Natural killer cell treated with Interleukin-12 subunit alpha and Interleukin-12 subunit beta and Interleukin-15 and Interleukin-18, amount 100 ng/mL, for 72 hours (primary cell): ENCODE measurements around the gene EPHA8. TPM values are rescaled to one million over a fixed set of nuclear protein-coding genes. Genes with fewer than 3 reads are reported as not detected.

Experiments
- ATAC-seq, 2 donors: fragments of 150-1000 bp; cut with Tn5 transposase in 1 of 2; sonication (Bioruptor Pico), chemical (Tn5 transposase) in 1 of 2; 2 replicates each; pipeline ENCODE4 v1.10.0; 2021
- DNase-seq: peaks from one replicate; pipeline ENCODE4 v3.0.0; 2022; ENCODE audit warnings: low spot score
- H3K27ac Mint-ChIP-seq, 2 donors: 1 replicate in 1 of 2; 2 replicates in 1 of 2; pipeline ENCODE4 v1.8.0; 2022; ENCODE audit warnings: mixed read lengths in 2 of 2, mild to moderate bottlenecking in 1 of 2, moderate library complexity in 1 of 2
- H3K27me3 Mint-ChIP-seq, 2 donors: 1 replicate in 1 of 2; 2 replicates in 1 of 2; pipeline ENCODE4 v1.8.0; 2022; ENCODE audit warnings: mixed read lengths in 2 of 2
- H3K36me3 Mint-ChIP-seq: one replicate; pipeline ENCODE4 v1.8.0; 2022; ENCODE audit warnings: mixed read lengths
- H3K4me1 Mint-ChIP-seq, 2 donors: 1 replicate in 1 of 2; 2 replicates in 1 of 2; pipeline ENCODE4 v1.8.0; 2022; ENCODE audit warnings: low read depth in 2 of 2, mixed read lengths in 2 of 2, mild to moderate bottlenecking in 1 of 2
- H3K4me3 Mint-ChIP-seq: one replicate; pipeline ENCODE4 v1.8.0; 2022; ENCODE audit warnings: mixed read lengths
- H3K9me3 Mint-ChIP-seq: 2 replicates; pipeline ENCODE4 v1.8.0; 2022; ENCODE audit warnings: mixed read lengths
- total RNA-seq, 2 donors: library from RNA; stranded (reverse); gene quantifications; one replicate each; pipeline ENCODE4 v1.2.3, GENCODE V29; 2022

Gene EPHA8
- not detected for total RNA-seq

GRCh38 chr1:22562584-22563583, at the start of gene EPHA8:
EPHA8 (plus strand) TSS chr1:22563489; CDS start chr1:22563636, 147 bp downstream.
- peaks cover 32 to 33% of the 10 kb centered on the region in 2 donors for H3K27me3 Mint-ChIP-seq
- no peak within 1 kb of the TSS for H3K27ac Mint-ChIP-seq
- H3K9me3 Mint-ChIP-seq: no peaks in the 10 kb centered on the region
- H3K36me3 Mint-ChIP-seq: no peaks in the 10 kb centered on the region
- DNase-seq (no peak), ATAC-seq (no peak)
- H3K4me3 Mint-ChIP-seq: no peak within 1 kb of the TSS
- H3K4me1 Mint-ChIP-seq: peaks cover 0 to 4% of the 10 kb centered on the region in 2 donors

GRCh38 chr1:22516906-22517571, 46.2 kb upstream of the EPHA8 start:
- no peaks in the 10 kb centered on the region for H3K9me3 Mint-ChIP-seq
- no peak overlapping the region for H3K4me3 Mint-ChIP-seq
- H3K27ac Mint-ChIP-seq: no peak overlapping the region
- H3K4me1 Mint-ChIP-seq: no peaks in the 10 kb centered on the region
- peaks cover 26% of the 10 kb centered on the region for H3K36me3 Mint-ChIP-seq
- ATAC-seq (no peak), DNase-seq (no peak)
- no peaks in the 10 kb centered on the region for H3K27me3 Mint-ChIP-seq

DNA sequence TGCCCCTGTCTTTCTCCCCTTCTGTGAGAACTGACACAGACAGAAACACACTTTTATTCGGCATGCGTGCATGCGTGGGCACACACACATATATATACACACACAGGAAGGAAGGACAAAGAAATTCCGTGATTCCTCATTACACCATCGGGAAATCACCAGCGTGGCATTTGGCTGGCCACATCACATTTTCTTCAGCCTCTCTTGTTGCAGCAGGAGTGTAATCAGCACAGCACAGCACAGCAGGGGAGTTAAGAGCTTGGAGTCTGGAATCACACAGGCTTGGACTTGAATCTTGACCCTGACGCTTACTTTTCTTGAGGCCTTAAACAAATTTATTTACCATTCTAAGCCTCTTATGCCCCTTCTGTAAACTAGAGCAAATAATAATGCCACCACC, 45.3 kb upstream of the EPHA8 start:
- Mint-ChIP-seq H3K4me3 (no peak overlapping the region), H3K9me3 (no peaks in the 10 kb centered on the region), H3K27ac (no peak overlapping the region), H3K36me3 (peaks cover 30% of the 10 kb centered on the region), H3K27me3 (no peaks in the 10 kb centered on the region), H3K4me1 (no peaks in the 10 kb centered on the region)
- no peak for ATAC-seq
- no peak for DNase-seq

DNA sequence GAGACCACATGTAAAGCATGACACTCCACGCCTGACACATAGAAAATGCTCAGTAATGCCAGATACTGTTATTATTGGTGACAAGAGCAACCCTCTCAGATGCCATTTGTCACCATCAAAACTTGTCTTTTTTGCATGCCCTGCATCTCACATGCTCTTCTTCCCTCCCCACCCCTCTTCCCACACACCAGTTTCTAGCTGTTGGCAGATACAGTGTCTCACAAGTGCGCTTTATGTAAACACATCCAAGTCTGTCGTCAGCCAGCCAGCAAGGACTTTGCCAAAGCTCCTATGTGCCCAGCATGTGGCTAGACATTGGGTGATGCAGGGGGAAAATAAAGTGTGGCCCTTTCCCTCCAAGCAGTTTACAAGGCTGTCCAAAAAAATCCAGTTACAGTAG, 44.9 kb upstream of the EPHA8 start:
- Mint-ChIP-seq H3K36me3 (peaks cover 30% of the 10 kb centered on the region), H3K27me3 (no peaks in the 10 kb centered on the region), H3K4me1 (no peaks in the 10 kb centered on the region), H3K4me3 (no peak overlapping the region), H3K27ac (no peak overlapping the region), H3K9me3 (no peaks in the 10 kb centered on the region)
- DNase-seq (no peak), ATAC-seq (no peak)

DNA sequence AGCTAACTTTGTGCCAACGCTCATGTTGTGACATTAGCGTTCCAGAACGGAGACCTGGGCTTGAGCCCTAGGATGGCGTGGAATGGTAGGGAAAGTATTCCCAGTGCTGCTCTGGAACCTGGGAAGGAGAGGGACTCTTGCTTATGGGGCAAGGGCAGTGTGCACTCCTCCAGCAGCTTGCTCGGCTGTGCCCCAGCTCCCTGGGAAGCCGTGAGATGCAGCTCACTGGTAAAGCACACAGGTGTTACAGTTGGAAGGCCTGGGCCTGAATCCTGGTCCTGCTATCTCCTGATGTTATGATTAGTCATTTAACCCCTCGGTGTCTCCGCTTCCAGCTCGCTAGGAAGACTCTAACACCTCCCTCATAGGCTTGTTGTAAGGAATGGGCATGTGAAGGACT, 42.4 kb upstream of the EPHA8 start:
- ATAC-seq (no peak), DNase-seq (no peak)
- Mint-ChIP-seq H3K36me3 (peaks cover 23% of the 10 kb centered on the region), H3K4me3 (no peak overlapping the region), H3K27me3 (no peaks in the 10 kb centered on the region), H3K4me1 (no peaks in the 10 kb centered on the region), H3K27ac (no peak overlapping the region), H3K9me3 (no peaks in the 10 kb centered on the region)

DNA sequence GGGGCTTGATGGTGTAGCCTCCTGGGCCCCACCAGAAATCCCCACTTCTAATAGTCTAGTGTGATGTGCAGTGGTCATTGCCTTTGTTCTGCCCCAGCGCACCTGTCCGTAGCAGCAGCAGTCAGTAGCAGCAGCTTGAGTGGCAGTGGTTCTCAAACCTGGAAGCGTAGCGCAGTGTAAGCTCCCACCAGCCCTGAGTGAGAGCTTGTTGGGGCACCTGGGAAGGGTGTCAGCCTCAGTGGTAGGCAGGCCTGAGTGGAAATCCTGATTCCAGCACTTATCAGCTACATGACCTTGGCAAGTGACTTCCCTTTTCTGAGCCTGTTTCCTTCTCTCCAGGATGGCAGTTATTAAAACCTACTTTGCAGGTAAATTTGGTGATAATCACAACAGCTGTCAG, 41.6 kb upstream of the EPHA8 start:
- H3K36me3 Mint-ChIP-seq: peaks cover 20% of the 10 kb centered on the region
- H3K9me3 Mint-ChIP-seq: no peaks in the 10 kb centered on the region
- no peak for ATAC-seq
- H3K4me1 Mint-ChIP-seq: no peaks in the 10 kb centered on the region
- no peak overlapping the region for H3K27ac Mint-ChIP-seq
- H3K27me3 Mint-ChIP-seq: no peaks in the 10 kb centered on the region
- no peak overlapping the region for H3K4me3 Mint-ChIP-seq
- DNase-seq: no peak

- ATAC-seq: no peak
- H3K36me3 Mint-ChIP-seq: peaks cover 20% of the 10 kb centered on the region
These were observed 41.0 kb upstream of the EPHA8 start for GRCh38 chr1:22522221-22522743.

GRCh38 chr1:22524481-22524880, 38.8 kb upstream of the EPHA8 start:
- Mint-ChIP-seq H3K9me3 (no peaks in the 10 kb centered on the region), H3K27me3 (no peaks in the 10 kb centered on the region), H3K4me1 (no peaks in the 10 kb centered on the region), H3K4me3 (no peak overlapping the region), H3K36me3 (peaks cover 11% of the 10 kb centered on the region), H3K27ac (no peak overlapping the region)
- DNase-seq (no peak), ATAC-seq (no peak)

More at GRCh38 chr1:22522221-22522743, 41.0 kb upstream of the EPHA8 start:
- Mint-ChIP-seq H3K4me3 (no peak overlapping the region), H3K27me3 (no peaks in the 10 kb centered on the region), H3K4me1 (no peaks in the 10 kb centered on the region), H3K27ac (no peak overlapping the region), H3K9me3 (no peaks in the 10 kb centered on the region)
- no peak for DNase-seq

DNA sequence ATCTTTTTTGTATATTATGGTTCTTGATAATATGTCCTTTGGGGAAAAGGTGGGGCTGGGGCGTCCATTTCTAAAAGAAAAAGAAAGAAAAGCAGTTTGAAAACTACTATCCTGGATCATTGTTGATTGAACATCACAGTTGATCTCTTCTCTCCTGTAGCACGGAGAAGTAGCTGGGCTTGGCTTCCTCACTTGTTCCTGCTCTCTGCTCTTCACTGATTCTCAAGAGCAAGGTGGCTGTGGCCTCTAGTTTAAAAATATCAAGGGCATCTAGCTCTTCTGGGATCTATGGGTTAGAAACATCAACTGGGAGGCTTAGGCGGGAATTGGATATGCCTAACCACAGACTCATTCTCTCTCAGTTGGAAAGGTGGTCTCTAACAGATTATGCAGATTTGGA, 38.1 kb upstream of the EPHA8 start:
- Mint-ChIP-seq H3K4me1 (no peaks in the 10 kb centered on the region), H3K27ac (no peak overlapping the region), H3K27me3 (no peaks in the 10 kb centered on the region), H3K36me3 (peaks cover 15% of the 10 kb centered on the region), H3K9me3 (no peaks in the 10 kb centered on the region), H3K4me3 (no peak overlapping the region)
- no peak for ATAC-seq
- DNase-seq: no peak

DNA sequence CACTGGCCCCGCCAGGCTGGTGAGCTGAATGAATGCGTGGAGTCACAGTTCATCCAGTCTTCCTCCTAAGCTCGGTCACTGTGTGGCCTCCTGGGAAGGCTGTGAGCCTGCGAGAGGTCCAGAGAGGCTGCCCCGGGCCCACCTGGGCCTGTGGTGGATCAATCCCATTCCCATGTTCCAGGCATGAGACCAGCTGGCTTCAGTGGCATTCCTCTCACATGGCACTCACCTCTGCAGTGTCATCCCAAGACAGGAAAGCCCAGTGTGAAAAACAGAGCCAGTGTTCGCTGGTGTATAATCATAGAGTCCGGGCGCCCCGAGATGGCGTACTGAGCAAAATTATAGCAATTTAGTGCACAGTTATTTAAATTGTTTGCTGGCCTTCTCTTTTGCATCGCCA, 37.6 kb upstream of the EPHA8 start:
- Mint-ChIP-seq H3K36me3 (peaks cover 15% of the 10 kb centered on the region), H3K4me1 (no peaks in the 10 kb centered on the region)

GRCh38 chr1:22526098-22526497, 37.2 kb upstream of the EPHA8 start:
- H3K27me3 Mint-ChIP-seq: no peaks in the 10 kb centered on the region
- no peak for ATAC-seq

More for the DNA sequence above, 37.6 kb upstream of the EPHA8 start:
- Mint-ChIP-seq H3K27ac (no peak overlapping the region), H3K27me3 (no peaks in the 10 kb centered on the region), H3K9me3 (no peaks in the 10 kb centered on the region), H3K4me3 (no peak overlapping the region)
- DNase-seq (no peak), ATAC-seq (no peak)

GRCh38 chr1:22526677-22527076, 36.6 kb upstream of the EPHA8 start:
- Mint-ChIP-seq H3K36me3 (peaks cover 15% of the 10 kb centered on the region), H3K9me3 (no peaks in the 10 kb centered on the region), H3K4me3 (no peak overlapping the region), H3K4me1 (no peaks in the 10 kb centered on the region), H3K27me3 (no peaks in the 10 kb centered on the region), H3K27ac (no peak overlapping the region)
- DNase-seq (no peak), ATAC-seq (no peak)

More at GRCh38 chr1:22526098-22526497, 37.2 kb upstream of the EPHA8 start:
- no peak for DNase-seq
- Mint-ChIP-seq H3K4me3 (no peak overlapping the region), H3K27ac (no peak overlapping the region), H3K4me1 (no peaks in the 10 kb centered on the region), H3K9me3 (no peaks in the 10 kb centered on the region), H3K36me3 (peaks cover 15% of the 10 kb centered on the region)

DNA sequence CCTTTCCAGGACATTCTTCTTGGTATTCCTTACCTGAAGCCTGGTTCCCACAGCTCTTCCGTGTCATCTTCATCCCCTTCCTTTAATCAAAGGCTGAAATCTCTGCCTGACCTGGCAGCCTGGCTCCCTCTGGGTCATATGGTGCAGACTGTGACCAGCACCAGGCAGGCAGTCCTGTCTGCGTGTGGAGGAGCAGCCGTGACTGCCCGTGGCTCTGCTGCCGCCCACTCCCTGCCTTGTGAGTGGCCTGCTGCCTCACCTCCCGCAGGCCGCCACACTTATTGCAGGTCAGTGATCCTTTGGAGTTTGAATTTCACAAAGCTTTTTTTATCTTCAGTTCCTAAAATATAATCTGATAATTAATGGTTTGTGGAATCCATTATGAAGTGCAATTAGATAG, 36.2 kb upstream of the EPHA8 start:
- H3K36me3 Mint-ChIP-seq: peaks cover 12% of the 10 kb centered on the region
- no peak overlapping the region for H3K4me3 Mint-ChIP-seq
- ATAC-seq (no peak), DNase-seq (no peak)
- no peak overlapping the region for H3K27ac Mint-ChIP-seq
- H3K9me3 Mint-ChIP-seq: no peaks in the 10 kb centered on the region
- no peaks in the 10 kb centered on the region for H3K4me1 Mint-ChIP-seq
- H3K27me3 Mint-ChIP-seq: no peaks in the 10 kb centered on the region
